HG02884 (cell line): ENCODE measurements around the gene GDPD1.
A peak's percentile ranks its signal among the peaks of the same experiment; 100 is the strongest.
"Not testable (repeated sequence)": the region's sequence is repeated elsewhere in the genome, so short reads cannot be mapped to it uniquely, and the experiment has no call there.

Experiments
- ATAC-seq: cut with Tn5 transposase; IDR thresholded peaks from one replicate; pipeline ENCODE4 v1.9.1; 2021; ENCODE audit warnings: mild to moderate bottlenecking, moderate library complexity; ENCODE audit not compliant: unreplicated experiment

The GDPD1 gene

GRCh38 chr17:59220328-59221158 lies at the start of gene GDPD1:
Gene GDPD1, plus strand, starts transcription at chr17:59220511. Its CDS starts 99 bp downstream, at chr17:59220610.
- peak; percentile 93 for ATAC-seq

GRCh38 chr17:59172436-59173004 lies 47.8 kb upstream of the GDPD1 start:
- ATAC-seq = no peak

- no peak for ATAC-seq
Measured at GRCh38 chr17:59174671-59175070, 45.6 kb upstream of the GDPD1 start.

GRCh38 chr17:59175076-59175475 lies 45.2 kb upstream of the GDPD1 start:
- no peak for ATAC-seq

GRCh38 chr17:59178266-59178985 lies 41.9 kb upstream of the GDPD1 start:
- ATAC-seq = no peak

GRCh38 chr17:59179601-59180000 lies 40.7 kb upstream of the GDPD1 start:
- ATAC-seq = not testable (repeated sequence)

GRCh38 chr17:59180626-59181025 lies 39.7 kb upstream of the GDPD1 start:
- no peak for ATAC-seq

- no peak for ATAC-seq
Measured at GRCh38 chr17:59181481-59181880, 38.8 kb upstream of the GDPD1 start.

GRCh38 chr17:59185997-59186396 lies 34.3 kb upstream of the GDPD1 start:
- no peak for ATAC-seq

GRCh38 chr17:59186850-59187249 lies 33.5 kb upstream of the GDPD1 start:
- ATAC-seq = no peak

- ATAC-seq = no peak
Measured at GRCh38 chr17:59190806-59191205, 29.5 kb upstream of the GDPD1 start.

GRCh38 chr17:59193336-59193862 lies 26.9 kb upstream of the GDPD1 start:
- ATAC-seq = no peak

GRCh38 chr17:59199398-59199797 lies 20.9 kb upstream of the GDPD1 start:
- no peak for ATAC-seq

GRCh38 chr17:59202320-59202719 lies 18.0 kb upstream of the GDPD1 start:
- ATAC-seq = no peak

GRCh38 chr17:59219370-59219769 lies 941 bp upstream of the GDPD1 start:
- no peak for ATAC-seq

- ATAC-seq = no peak
Measured at GRCh38 chr17:59219992-59220327, 351 bp upstream of the GDPD1 start.

- no peak for ATAC-seq
Measured at GRCh38 chr17:59221159-59221847, 992 bp downstream of the GDPD1 start.

- ATAC-seq = no peak
Measured at GRCh38 chr17:59223813-59224212, 3.5 kb downstream of the GDPD1 start.

- ATAC-seq = not testable (repeated sequence)
Measured at GRCh38 chr17:59228588-59228987, 8.3 kb downstream of the GDPD1 start.

- no peak for ATAC-seq
Measured at GRCh38 chr17:59230764-59231163, 10.5 kb downstream of the GDPD1 start.

GRCh38 chr17:59234631-59235030 lies 14.3 kb downstream of the GDPD1 start:
- ATAC-seq = no peak
